T-helper 1 cell treated with Interleukin-12 subunit alpha and Interleukin-12 subunit beta and Interleukin-4 antibody, amounts not matched to agents 30 ng/mL and 1 ng/mL, for 36 hours (primary cell): ENCODE measurements around the gene RSKR. TPM values are rescaled to one million over a fixed set of nuclear protein-coding genes. Genes with fewer than 3 reads are reported as not detected.

Source experiments
- intact Hi-C: fragments of 100-400 bp; cut with micrococcal nuclease; formaldehyde crosslinking; loops from one replicate; pipeline ENCODE4 v1.15.1; 2024
- total RNA-seq: library from RNA; stranded (reverse); gene quantifications from 2 replicates; pipeline ENCODE4 v1.2.3, GENCODE V29; 2022

The RSKR gene
- total RNA-seq, 1 donor from 2014 or later, result 31.8 TPM

- intact Hi-C loops, result no loop called here
These were observed 33.0 kb downstream of the RSKR start for GRCh38 chr17:28580959-28581358.

GRCh38 chr17:28579526-28579925 is 34.5 kb downstream of the RSKR start:
- intact Hi-C loops, result loop anchor here (10.0 kb wide), 3 partner anchors 205 to 775 kb away; partner anchors contain the start of genes NLK, NOS2, SARM1 and VTN

DNA sequence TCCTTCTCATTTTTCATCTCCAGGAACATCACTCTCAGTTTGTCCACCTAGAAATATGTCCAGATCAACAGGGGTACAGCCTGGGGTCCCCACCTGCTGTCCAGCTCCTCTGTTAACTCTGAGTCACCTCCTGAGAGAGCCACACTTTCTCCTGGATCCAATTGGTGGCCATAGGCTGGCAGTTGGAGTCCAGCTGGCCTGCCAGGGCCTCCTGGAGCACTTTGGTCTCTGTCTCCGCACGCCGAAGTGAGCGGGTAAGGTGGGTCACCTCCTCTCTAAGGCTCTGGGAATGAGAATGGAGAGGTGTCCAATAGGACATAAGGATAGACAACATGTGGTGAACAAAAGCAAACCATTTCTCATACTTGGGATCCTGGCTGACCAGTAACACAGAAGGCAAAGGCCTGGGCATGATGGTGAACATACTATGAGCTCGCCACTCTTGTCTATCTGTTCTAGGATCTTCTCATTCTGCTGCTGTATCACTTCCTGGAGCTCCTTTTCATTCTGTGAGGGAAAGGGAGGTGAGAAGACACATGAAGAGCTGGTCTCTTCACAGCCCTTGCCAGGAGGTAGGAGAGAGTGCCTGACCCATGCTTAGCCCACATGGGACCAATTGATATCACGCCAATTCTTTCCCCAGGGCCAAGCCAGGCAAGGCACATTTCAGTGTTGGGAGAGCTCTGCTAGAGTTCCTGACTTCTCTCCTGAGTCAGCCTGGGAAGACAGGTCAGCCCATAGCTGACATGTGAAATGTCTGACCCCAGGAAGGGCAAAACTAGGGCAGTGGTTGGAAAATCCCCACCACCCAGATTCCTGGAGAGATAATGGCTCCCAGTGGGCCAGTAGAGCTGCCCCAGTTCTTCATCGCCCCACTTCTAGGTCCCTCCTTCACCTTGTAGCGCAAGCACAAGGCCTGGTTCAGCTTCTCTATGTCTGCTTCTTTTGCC is 35.5 kb downstream of the RSKR start:
- intact Hi-C loops, result loop anchor here (10.0 kb wide), 3 partner anchors 204 to 774 kb away; partner anchors contain the start of genes NLK, NOS2, SARM1 and VTN

GRCh38 chr17:28577466-28577824 is 36.5 kb downstream of the RSKR start:
- intact Hi-C loops, result loop anchor here (2.0 to 10.0 kb wide), 6 partner anchors 67 to 773 kb away; partner anchors contain the start of genes BLTP2, NLK, NOS2 and PROCA1

DNA sequence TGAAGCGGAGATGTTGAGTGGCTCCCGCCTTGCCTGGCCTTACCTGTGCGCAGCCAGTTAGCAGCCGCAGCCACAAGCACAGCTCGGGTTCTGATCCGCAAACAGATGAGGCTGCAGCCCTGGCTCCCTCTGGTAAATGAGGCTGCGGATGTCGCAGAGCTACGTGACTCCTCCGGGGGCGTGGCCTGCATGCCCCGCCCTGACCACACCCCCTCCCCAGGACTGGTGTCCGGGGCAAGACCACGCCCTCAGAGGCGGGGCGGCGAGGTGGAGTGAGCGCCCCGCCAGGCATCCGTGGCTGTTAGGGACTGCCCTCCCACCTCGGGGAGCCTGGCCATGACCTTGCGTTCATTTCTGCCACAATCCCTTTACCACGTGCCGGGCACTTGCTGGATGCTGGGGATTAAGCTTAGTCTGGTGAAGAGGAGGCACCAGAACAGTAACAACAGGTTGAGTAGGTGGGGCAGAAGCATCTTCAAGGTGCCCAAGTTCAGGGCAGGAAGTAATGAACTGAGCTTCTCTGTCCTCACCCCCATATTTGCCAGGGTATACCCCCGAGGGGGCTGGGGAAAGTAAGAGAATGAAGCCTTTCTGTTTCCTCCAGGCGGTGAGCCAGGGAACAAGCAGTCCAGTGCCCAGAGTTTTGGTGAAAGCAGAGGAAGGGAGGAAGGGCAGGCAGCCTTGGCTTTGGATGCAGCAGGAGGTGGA is 37.1 kb downstream of the RSKR start, which contains the start of gene ALDOC:
ALDOC (minus strand) TSS at position 138 of the 708 bp plus-strand sequence. CDS start 1,363 bp downstream, outside the sequence.
- intact Hi-C loops, result loop anchor here (1.0 to 10.0 kb wide), 8 partner anchors 22 to 772 kb away; partner anchors contain the start of genes BLTP2, NLK, NOS2 and PROCA1

DNA sequence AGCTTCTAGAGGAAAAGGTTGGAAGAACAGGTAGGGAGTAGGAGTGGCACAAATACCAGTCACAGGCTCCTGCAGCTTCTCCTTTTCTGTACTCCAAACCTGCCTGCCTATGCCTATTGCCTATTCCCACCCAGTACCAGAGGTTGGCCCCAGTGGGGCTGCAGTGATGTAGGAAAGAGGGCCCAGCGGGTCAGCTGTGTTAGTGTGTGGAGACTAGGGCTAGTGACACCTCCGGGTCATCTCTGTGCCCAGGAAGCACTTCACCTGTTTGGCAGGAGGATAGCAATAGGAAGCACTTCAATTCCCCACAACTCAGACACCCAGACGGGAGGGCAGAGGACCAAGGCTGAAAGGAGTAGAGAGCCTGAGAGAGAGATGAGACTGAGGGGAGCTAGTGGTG is 38.0 kb downstream of the RSKR start:
- intact Hi-C loops, result loop anchor here (1.0 to 10.0 kb wide), 8 partner anchors 23 to 771 kb away; partner anchors contain the start of genes BLTP2, NLK, NOS2 and PROCA1

GRCh38 chr17:28575126-28575795 is 38.7 kb downstream of the RSKR start:
- intact Hi-C loops, result loop anchor here (10.0 kb wide), 3 partner anchors 200 to 770 kb away; partner anchors contain the start of genes NLK, NOS2, SARM1 and VTN

GRCh38 chr17:28574526-28574925 is 39.5 kb downstream of the RSKR start:
- intact Hi-C loops, result loop anchor here (10.0 kb wide), 3 partner anchors 200 to 770 kb away; partner anchors contain the start of genes NLK, NOS2, SARM1 and VTN

DNA sequence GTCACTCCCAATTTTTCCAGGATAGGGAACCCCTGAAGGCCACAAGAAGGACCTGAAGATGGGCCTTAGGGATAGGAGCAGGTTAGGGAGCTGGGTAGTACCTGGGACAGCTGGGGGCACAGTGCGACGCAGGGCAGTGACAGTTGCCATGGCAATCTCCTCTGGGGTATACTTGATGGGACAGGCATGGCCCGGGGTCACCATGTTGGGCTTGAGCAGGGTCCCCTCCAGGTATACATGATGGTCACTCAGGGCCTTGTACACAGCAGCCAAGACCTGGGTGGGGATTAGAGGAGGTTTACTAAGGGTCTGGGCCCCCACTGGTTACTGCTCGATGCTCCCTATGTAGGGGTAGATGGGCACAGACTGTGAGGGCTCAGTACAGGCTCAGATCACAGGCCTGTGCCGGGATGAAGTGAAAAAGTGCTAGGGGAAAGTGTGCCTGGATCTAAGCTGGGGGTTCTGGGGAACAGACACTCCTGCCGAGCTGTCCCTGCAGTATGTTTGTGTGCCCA is 40.0 kb downstream of the RSKR start:
- intact Hi-C loops, result loop anchor here (10.0 kb wide), 3 partner anchors 199 to 769 kb away; partner anchors contain the start of genes NLK, NOS2, SARM1 and VTN

GRCh38 chr17:28573521-28573920 is 40.5 kb downstream of the RSKR start:
- intact Hi-C loops, result loop anchor here (10.0 kb wide), 3 partner anchors 199 to 769 kb away; partner anchors contain the start of genes NLK, NOS2, SARM1 and VTN

- intact Hi-C loops, result loop anchor here (10.0 kb wide), 3 partner anchors 198 to 768 kb away; partner anchors contain the start of genes NLK, NOS2, SARM1 and VTN
These were observed 41.0 kb downstream of the RSKR start for GRCh38 chr17:28573040-28573380.

- intact Hi-C loops, result loop anchor here (10.0 kb wide), 3 partner anchors 198 to 768 kb away; partner anchors contain the start of genes NLK, NOS2, SARM1 and VTN
These were observed 41.5 kb downstream of the RSKR start for GRCh38 chr17:28572259-28573039.

DNA sequence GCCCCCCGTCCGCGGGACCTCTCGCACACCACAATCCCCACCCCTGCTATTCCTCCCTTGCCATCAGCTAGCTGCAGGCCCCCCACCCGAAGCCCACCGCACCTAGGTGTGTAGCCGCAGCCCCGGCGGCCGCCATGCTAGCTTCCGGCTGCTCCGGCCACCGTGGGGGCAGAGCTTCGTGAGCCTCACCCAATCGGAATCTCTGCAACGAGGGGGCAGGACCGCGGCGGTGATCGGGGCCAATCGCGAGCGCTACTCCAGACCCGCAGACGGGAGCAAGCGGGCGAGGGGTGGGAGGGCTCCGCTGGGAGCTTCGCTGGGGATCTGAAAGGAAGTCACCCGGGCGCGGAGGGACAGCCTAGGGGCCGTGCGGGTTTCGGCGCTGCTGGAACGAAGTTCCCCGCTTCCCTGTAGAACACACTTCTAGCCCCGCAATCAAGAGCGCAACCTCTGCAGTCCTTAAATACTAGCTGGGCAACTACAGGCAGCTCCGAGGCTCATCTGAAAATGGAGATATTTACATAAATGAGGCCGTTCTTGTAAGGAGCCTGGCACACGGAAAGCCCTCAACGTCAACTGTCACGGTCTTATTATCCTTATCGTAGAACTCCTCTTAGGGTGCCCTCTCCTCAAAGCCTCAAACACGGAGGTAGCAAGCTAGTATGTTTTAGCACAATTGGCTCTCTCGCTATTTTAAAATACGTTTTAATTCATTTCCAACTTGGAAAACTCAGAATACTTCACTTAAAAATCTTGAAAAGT is 42.4 kb downstream of the RSKR start, which contains the start of gene PIGS:
PIGS (minus strand) TSS at position 164 of the 762 bp plus-strand sequence; CDS start at position 136, 28 bp downstream.
- intact Hi-C loops, result loop anchor here (1.0 to 10.0 kb wide), 7 partner anchors 19 to 767 kb away; partner anchors contain the start of genes DHRS13, NLK, NOS2 and SARM1

DNA sequence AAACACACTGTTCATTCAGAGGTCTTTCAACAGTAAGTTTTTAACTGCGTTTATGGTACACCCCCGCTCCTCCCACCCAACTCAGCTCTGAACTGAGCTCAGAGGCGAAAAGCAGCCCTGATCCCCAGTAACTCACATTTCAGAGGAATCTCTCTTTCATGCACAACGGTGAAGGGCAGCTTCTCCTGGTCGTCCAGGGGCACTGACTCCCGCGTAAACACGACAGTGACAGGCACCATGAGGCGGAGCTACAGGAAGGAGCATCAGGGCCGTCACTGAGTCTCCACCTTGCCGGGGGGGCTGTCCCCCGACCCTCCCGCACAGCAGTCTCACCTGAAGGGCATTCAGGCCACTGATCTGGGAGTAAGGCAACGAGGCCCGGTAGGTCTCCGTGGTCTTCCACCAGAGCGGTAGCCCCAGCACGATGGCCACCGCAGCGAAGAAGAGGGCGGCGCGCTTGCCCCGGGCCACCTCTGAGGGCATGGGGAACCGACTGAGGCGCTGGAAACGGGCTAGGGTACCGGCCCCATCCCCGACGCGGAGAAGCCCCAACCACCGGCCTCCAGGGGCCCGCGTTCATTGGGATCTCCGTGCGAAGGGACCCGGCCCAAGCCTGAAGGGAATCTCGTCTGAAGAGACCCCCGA is 43.1 kb downstream of the RSKR start:
- intact Hi-C loops, result loop anchor here (1.0 to 10.0 kb wide), 7 partner anchors 19 to 766 kb away; partner anchors contain the start of genes DHRS13, NLK, NOS2 and SARM1

DNA sequence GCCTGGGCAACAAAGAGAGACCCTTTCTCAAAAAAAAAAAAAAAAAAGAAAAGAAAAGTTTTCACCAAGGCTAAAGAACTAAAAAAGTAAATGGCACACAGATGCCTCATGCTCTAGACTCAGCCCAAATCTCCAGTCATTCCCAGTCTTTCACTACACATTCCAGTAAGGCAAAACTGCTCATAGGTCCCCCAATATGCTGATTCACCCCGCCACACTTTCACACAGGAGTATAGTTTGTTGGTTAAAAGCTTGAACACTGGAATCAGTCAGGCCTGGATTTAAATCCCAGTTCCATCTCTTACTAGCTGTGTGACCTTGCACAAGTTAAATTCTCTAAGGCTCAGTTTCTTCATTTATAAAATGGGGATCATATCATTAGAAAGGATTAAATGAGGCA is 44.5 kb downstream of the RSKR start:
- intact Hi-C loops, result no loop called here

DNA sequence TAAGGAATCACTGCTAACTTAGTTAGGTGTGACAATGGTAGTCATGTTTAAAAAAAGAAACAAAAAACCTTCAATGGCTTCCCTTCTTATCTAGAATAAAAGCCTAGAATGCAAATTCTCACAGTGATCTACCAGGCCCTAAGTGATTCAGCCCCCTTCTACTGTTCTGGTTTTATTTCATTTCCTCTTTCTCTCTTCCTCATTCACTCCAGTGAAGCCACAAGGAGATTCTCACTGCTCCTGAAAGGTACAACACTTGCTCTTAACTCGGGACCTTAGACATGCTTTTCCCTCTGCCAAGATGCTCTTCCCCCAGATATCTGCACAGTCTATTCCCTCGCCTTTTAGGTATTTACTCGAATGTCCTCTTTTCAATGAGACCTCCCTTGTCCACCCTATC is 46.4 kb downstream of the RSKR start:
- intact Hi-C loops, result no loop called here

DNA sequence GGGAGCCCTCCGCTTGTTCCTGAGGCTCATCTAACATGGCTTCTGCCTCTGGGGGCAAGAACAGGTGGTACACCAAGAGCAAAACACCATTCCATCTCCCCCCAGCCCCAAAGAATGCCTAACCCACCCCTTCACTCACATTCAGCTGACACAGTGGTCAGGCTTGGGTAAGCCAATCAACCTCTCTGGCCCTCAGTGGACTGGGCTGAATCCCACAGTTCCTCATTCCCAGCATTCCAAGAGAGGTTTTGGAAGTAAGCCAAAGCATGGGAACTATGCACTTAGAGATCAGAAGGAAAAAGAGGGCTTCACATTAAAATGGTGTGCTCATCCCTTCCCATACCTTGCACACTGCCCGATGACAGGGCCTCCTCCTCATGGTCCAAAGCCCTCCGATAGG is 50.5 kb downstream of the RSKR start:
- intact Hi-C loops, result no loop called here
